H9 (cell line): ENCODE results near the gene ATP10B. TPM values are rescaled to one million over a fixed set of nuclear protein-coding genes. Genes with fewer than 3 reads are reported as not detected.

Source experiments
- DNase-seq: peaks from one replicate; pipeline ENCODE4 v3.0.0-alpha.2; 2017
- H2AFZ ChIP-seq: one replicate; pipeline ENCODE4 v1.6.1; 2013; ENCODE audit warnings: mild to moderate bottlenecking, low read length, control low read depth, moderate library complexity
- H2AK5ac ChIP-seq: 2 replicates; pipeline ENCODE4 v1.6.1; 2013; ENCODE audit warnings: low read length, control low read depth, mixed read lengths; ENCODE audit not compliant: insufficient read length
- H2BK120ac ChIP-seq: one replicate; pipeline ENCODE4 v1.6.1; 2013; ENCODE audit warnings: low read depth, mild to moderate bottlenecking, low read length, control low read depth, inconsistent platforms; ENCODE audit not compliant: poor library complexity, severe bottlenecking
- H2BK12ac ChIP-seq: 2 replicates; pipeline ENCODE4 v1.6.1; 2013; ENCODE audit warnings: low read length, control low read depth, mixed read lengths, low read depth; ENCODE audit not compliant: insufficient read length
- H2BK15ac ChIP-seq: 2 replicates; pipeline ENCODE4 v1.6.1; 2013; ENCODE audit warnings: low read depth, low read length, control low read depth
- H2BK20ac ChIP-seq: one replicate; pipeline ENCODE4 v1.6.1; 2013; ENCODE audit warnings: low read depth, mild to moderate bottlenecking, low read length, control low read depth, inconsistent platforms; ENCODE audit not compliant: poor library complexity, severe bottlenecking
- H2BK5ac ChIP-seq: 2 replicates; pipeline ENCODE4 v1.6.1; 2013; ENCODE audit warnings: low read length, control low read depth, mixed read lengths; ENCODE audit not compliant: insufficient read length
- H3K14ac ChIP-seq: 2 replicates; pipeline ENCODE4 v1.6.1; 2013; ENCODE audit warnings: low read length, control low read depth; ENCODE audit not compliant: insufficient read depth
- H3K18ac ChIP-seq: 2 replicates; pipeline ENCODE4 v1.6.1; 2013; ENCODE audit warnings: low read depth, mild to moderate bottlenecking, mixed read lengths, low read length, control low read depth; ENCODE audit not compliant: insufficient read length
- H3K23ac ChIP-seq: 2 replicates; pipeline ENCODE4 v1.6.1; 2013; ENCODE audit warnings: low read length, control low read depth, mixed read lengths, low read depth; ENCODE audit not compliant: insufficient read length
- H3K23me2 ChIP-seq: 2 replicates; pipeline ENCODE4 v1.6.1; 2013; ENCODE audit warnings: low read depth, mild to moderate bottlenecking, mixed read lengths, low read length, control low read depth; ENCODE audit not compliant: insufficient read length, poor library complexity, severe bottlenecking
- H3K27ac ChIP-seq: 2 replicates; pipeline ENCODE4 v1.5.1; 2013; ENCODE audit warnings: low read length, control low read depth, mixed read lengths, low read depth; ENCODE audit not compliant: insufficient read length
- H3K27me3 ChIP-seq: 2 replicates; pipeline ENCODE4 v1.6.1; 2013; ENCODE audit warnings: low read length, control low read depth, inconsistent platforms; ENCODE audit not compliant: insufficient read depth
- H3K4ac ChIP-seq: 2 replicates; pipeline ENCODE4 v1.6.1; 2013; ENCODE audit warnings: low read depth, mild to moderate bottlenecking, control low read depth, inconsistent platforms, low read length, moderate library complexity
- H3K4me1 ChIP-seq: 2 replicates; pipeline ENCODE4 v1.6.1; 2013; ENCODE audit warnings: low read length, control low read depth, inconsistent platforms; ENCODE audit not compliant: insufficient read depth
- H3K4me2 ChIP-seq: 2 replicates; pipeline ENCODE4 v1.6.1; 2013; ENCODE audit warnings: low read length, control low read depth, mixed read lengths; ENCODE audit not compliant: insufficient read length, insufficient read depth
- H3K56ac ChIP-seq: 2 replicates; pipeline ENCODE4 v1.6.1; 2013; ENCODE audit warnings: low read depth, mild to moderate bottlenecking, mixed read lengths, low read length, control low read depth; ENCODE audit not compliant: insufficient read length
- H3K79me1 ChIP-seq: 2 replicates; pipeline ENCODE4 v1.6.1; 2013; ENCODE audit warnings: low read depth, mild to moderate bottlenecking, moderate library complexity, low read length, control low read depth, inconsistent platforms; ENCODE audit not compliant: insufficient read depth, poor library complexity, severe bottlenecking
- H3K79me2 ChIP-seq: 2 replicates; pipeline ENCODE4 v1.6.1; 2013; ENCODE audit warnings: low read length, control low read depth, inconsistent platforms; ENCODE audit not compliant: insufficient read depth
- H3K9ac ChIP-seq: 2 replicates; pipeline ENCODE4 v1.6.1; 2013; ENCODE audit warnings: low read length, control low read depth, mixed read lengths; ENCODE audit not compliant: insufficient read length; ENCODE audit errors: extremely low read depth
- H3K9me3 ChIP-seq: one replicate; pipeline ENCODE4 v1.6.1; 2013; ENCODE audit warnings: low read depth, low read length, inconsistent platforms; ENCODE audit not compliant: control insufficient read depth
- H3T11ph ChIP-seq: one replicate; pipeline ENCODE4 v1.6.1; 2013; ENCODE audit warnings: mild to moderate bottlenecking, low read length, control low read depth, inconsistent platforms
- H4K20me1 ChIP-seq: one replicate; pipeline ENCODE4 v1.6.1; 2013; ENCODE audit not compliant: control insufficient read depth, insufficient read length, insufficient read depth
- H4K5ac ChIP-seq: 2 replicates; pipeline ENCODE4 v1.6.1; 2013; ENCODE audit warnings: low read depth, mild to moderate bottlenecking, mixed read lengths, low read length, control low read depth; ENCODE audit not compliant: insufficient read length
- H4K8ac ChIP-seq: replicated peaks from 2 replicates; pipeline ENCODE4 v1.6.1; 2013; ENCODE audit warnings: low read length, control low read depth, mixed read lengths, low read depth; ENCODE audit not compliant: insufficient read length
- H4K91ac ChIP-seq: 2 replicates; pipeline ENCODE4 v1.6.1; 2013; ENCODE audit warnings: low read depth, mild to moderate bottlenecking, moderate library complexity, mixed read lengths, low read length, control low read depth; ENCODE audit not compliant: insufficient read length
- H3K27ac Mint-ChIP-seq, 3 experiments: 2 replicates in 2 of 3; 3 replicates in 1 of 3; pipeline ENCODE4 v1.8.0; 2020 to 2021; ENCODE audit warnings: mixed read lengths in 3 of 3, mild to moderate bottlenecking in 1 of 3, moderate library complexity in 1 of 3
- H3K27me3 Mint-ChIP-seq: 2 replicates; pipeline ENCODE4 v1.8.0; 2021; ENCODE audit warnings: low read depth, mild to moderate bottlenecking, moderate library complexity, mixed read lengths
- H3K36me3 Mint-ChIP-seq, 3 experiments: 2 replicates in 2 of 3; 3 replicates in 1 of 3; pipeline ENCODE4 v1.8.0; 2020 to 2021; ENCODE audit warnings: low read depth in 3 of 3, mixed read lengths in 3 of 3; ENCODE audit not compliant: insufficient read depth in 1 of 3
- H3K4me1 Mint-ChIP-seq, 2 experiments: 2 replicates each; pipeline ENCODE4 v1.8.0; 2020; ENCODE audit warnings: mixed read lengths in 2 of 2
- H3K4me3 Mint-ChIP-seq, 2 experiments: 2 replicates in 1 of 2; 3 replicates in 1 of 2; pipeline ENCODE4 v1.8.0; 2020 to 2021; ENCODE audit warnings: mild to moderate bottlenecking in 2 of 2, mixed read lengths in 2 of 2, moderate library complexity in 1 of 2
- H3K9me3 Mint-ChIP-seq, 2 experiments: 2 replicates in 1 of 2; 3 replicates in 1 of 2; pipeline ENCODE4 v1.8.0; 2020; ENCODE audit warnings: mild to moderate bottlenecking in 2 of 2, mixed read lengths in 2 of 2, moderate library complexity in 1 of 2
- CTCF ChIP-seq: fragments of 200-600 bp; sonication (generic); conservative IDR thresholded peaks from 3 replicates; pipeline ENCODE4 v1.8.0; 2021; ENCODE audit warnings: antibody characterized with exemption, mild to moderate bottlenecking
- WGBS: extraction: QIAGEN DNeasy Blood & Tissue Kit; methylation state at CpG from one replicate; pipeline ENCODE4 v1.1.7; 2013; ENCODE audit warnings: missing lambda C conversion rate, low lambda C conversion rate, mixed read lengths; ENCODE audit not compliant: insufficient read length; ENCODE audit errors: extremely low coverage; 5-methylcytosine and 5-hydroxymethylcytosine counted together
- total RNA-seq: library from RNA; stranded (reverse); gene quantifications from 2 replicates; pipeline ENCODE4 v1.2.1, GENCODE V29; 2021

ATP10B gene
- total RNA-seq, 1 experiment from 2014 or later = 0.42 TPM

- H3K4me3 Mint-ChIP-seq = no peak overlapping the region
- Histone ChIP-seq H3K27ac (no peak overlapping the region), H3K18ac (no peak overlapping the region), H4K5ac (no peak overlapping the region), H3K23me2 (no peaks in the 10 kb centered on the region), H3K4me2 (no peak overlapping the region), H2AK5ac (no peak overlapping the region), H4K8ac (no peak overlapping the region), H3K14ac (no peak overlapping the region), H3T11ph (no peak overlapping the region), H4K91ac (no peak overlapping the region), H4K20me1 (no peaks in the 10 kb centered on the region), H3K56ac (no peak overlapping the region), H2AFZ (no peak overlapping the region), H3K9me3 (no peaks in the 10 kb centered on the region), H3K9ac (no peak overlapping the region), H2BK20ac (no peak overlapping the region), H3K23ac (no peak overlapping the region), H2BK120ac (no peak overlapping the region), H3K27me3 (no peaks in the 10 kb centered on the region), H2BK5ac (no peak overlapping the region), H2BK15ac (no peak overlapping the region), H2BK12ac (no peak overlapping the region), H3K79me1 (no peaks in the 10 kb centered on the region), H3K4me1 (no peaks in the 10 kb centered on the region), H3K79me2 (no peaks in the 10 kb centered on the region), H3K4ac (no peak overlapping the region)
- no peak for TF ChIP-seq CTCF
- no peaks in the 10 kb centered on the region for H3K36me3 Mint-ChIP-seq
- no peak for DNase-seq
- peaks cover 6 to 7% of the 10 kb centered on the region in 2 experiments; a peak in 3 of 4 replicates for H3K4me1 Mint-ChIP-seq
- H3K27ac Mint-ChIP-seq = no peak overlapping the region
- H3K27me3 Mint-ChIP-seq = no peaks in the 10 kb centered on the region; the same call in none of the 2 replicates
- no CpG with 5 or more reads among the region's 2 CpGs for WGBS
- no peaks in the 10 kb centered on the region for H3K9me3 Mint-ChIP-seq
Measured at GRCh38 chr5:160514191-160514590, 337.8 kb downstream of the ATP10B start.
